HFF-Myc (cell line): ENCODE measurements around the gene NISCH.

Experiments
- DNase-seq: peaks from one replicate; pipeline ENCODE4 v3.0.0-alpha.2; 2011; ENCODE audit warnings: low read depth; ENCODE audit errors: extremely low read depth
- H3K4me3 ChIP-seq: replicated peaks from 2 replicates; pipeline ENCODE4 v1.5.1; 2011; ENCODE audit warnings: low read depth, mild to moderate bottlenecking, control low read depth, low read length
- TF ChIP-seq, protein P1 (sequence below): IDR thresholded peaks from 2 replicates; pipeline ENCODE4 v1.5.1; 2012; ENCODE audit warnings: mild to moderate bottlenecking, low read depth, low read length, control low read depth; ENCODE audit errors: missing control alignments

NISCH gene

GRCh38 chr3:52520716-52521487 lies 65.5 kb downstream of the NISCH start:
- TF ChIP-seq, protein P1, sequence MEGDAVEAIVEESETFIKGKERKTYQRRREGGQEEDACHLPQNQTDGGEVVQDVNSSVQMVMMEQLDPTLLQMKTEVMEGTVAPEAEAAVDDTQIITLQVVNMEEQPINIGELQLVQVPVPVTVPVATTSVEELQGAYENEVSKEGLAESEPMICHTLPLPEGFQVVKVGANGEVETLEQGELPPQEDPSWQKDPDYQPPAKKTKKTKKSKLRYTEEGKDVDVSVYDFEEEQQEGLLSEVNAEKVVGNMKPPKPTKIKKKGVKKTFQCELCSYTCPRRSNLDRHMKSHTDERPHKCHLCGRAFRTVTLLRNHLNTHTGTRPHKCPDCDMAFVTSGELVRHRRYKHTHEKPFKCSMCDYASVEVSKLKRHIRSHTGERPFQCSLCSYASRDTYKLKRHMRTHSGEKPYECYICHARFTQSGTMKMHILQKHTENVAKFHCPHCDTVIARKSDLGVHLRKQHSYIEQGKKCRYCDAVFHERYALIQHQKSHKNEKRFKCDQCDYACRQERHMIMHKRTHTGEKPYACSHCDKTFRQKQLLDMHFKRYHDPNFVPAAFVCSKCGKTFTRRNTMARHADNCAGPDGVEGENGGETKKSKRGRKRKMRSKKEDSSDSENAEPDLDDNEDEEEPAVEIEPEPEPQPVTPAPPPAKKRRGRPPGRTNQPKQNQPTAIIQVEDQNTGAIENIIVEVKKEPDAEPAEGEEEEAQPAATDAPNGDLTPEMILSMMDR, result no peak
- no peak for DNase-seq
- H3K4me3 ChIP-seq, result no peak overlapping the region

DNA sequence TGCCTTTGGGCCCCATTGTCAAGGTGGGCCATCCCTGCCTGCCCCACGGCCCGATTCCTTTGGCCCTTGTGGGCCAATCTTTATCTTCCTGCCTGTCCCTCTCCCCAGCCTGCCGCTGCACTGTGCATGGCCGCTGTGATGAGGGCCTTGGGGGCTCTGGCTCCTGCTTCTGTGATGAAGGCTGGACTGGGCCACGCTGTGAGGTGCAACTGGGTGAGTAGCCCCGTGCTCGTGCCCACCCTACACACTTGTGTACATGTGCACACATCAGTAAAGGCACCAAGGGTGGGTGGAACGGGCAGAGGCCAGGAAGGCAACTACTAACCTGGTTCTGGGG lies 66.1 kb downstream of the NISCH start:
- H3K4me3 ChIP-seq, result no peak overlapping the region
- TF ChIP-seq, protein P1, result no peak
- DNase-seq, result no peak

DNA sequence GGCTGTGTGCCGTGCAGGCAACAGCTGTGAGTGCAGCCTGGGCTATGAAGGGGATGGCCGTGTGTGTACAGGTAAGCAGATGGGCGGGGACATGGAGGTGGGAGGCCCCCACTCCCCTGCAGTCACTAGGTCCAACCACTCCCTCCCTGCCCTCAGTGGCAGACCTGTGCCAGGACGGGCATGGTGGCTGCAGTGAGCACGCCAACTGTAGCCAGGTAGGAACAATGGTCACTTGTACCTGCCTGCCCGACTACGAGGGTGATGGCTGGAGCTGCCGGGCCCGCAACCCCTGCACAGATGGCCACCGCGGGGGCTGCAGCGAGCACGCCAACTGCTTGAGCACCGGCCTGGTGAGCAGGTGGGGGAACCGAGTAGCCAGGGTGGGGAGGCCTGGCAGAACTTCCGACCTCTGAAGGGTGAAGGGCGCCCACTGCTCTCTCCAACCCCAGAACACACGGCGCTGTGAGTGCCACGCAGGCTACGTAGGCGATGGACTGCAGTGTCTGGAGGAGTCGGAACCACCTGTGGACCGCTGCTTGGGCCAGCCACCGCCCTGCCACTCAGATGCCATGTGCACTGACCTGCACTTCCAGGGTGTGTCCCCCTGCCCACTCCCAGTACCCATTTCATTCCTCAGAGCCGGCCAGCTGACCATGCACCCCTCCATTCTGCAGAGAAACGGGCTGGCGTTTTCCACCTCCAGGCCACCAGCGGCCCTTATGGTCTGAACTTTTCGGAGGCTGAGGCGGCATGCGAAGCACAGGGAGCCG lies 66.7 kb downstream of the NISCH start:
- DNase-seq, result no peak
- H3K4me3 ChIP-seq, result no peak overlapping the region
- TF ChIP-seq, protein P1, result no peak

DNA sequence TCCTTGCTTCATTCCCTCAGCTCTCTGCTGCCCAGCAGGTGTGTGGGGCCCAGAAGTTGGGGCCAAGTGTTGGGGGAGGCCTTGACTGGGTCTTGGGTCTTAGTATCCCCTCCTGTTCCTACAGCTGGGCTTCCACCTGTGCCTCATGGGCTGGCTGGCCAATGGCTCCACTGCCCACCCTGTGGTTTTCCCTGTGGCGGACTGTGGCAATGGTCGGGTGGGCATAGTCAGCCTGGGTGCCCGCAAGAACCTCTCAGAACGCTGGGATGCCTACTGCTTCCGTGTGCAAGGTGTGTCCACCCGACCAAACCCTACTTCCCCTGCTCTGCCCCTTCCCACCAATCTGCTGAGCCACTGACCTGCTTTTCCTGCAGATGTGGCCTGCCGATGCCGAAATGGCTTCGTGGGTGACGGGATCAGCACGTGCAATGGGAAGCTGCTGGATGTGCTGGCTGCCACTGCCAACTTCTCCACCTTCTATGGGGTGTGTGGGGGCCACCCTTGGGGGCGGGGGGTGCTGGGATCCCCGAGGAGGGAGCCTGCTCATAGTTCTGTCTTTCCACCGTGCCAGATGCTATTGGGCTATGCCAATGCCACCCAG lies 67.3 kb downstream of the NISCH start:
- H3K4me3 ChIP-seq, result no peak overlapping the region
- no peak for DNase-seq
- TF ChIP-seq, protein P1, result no peak

DNA sequence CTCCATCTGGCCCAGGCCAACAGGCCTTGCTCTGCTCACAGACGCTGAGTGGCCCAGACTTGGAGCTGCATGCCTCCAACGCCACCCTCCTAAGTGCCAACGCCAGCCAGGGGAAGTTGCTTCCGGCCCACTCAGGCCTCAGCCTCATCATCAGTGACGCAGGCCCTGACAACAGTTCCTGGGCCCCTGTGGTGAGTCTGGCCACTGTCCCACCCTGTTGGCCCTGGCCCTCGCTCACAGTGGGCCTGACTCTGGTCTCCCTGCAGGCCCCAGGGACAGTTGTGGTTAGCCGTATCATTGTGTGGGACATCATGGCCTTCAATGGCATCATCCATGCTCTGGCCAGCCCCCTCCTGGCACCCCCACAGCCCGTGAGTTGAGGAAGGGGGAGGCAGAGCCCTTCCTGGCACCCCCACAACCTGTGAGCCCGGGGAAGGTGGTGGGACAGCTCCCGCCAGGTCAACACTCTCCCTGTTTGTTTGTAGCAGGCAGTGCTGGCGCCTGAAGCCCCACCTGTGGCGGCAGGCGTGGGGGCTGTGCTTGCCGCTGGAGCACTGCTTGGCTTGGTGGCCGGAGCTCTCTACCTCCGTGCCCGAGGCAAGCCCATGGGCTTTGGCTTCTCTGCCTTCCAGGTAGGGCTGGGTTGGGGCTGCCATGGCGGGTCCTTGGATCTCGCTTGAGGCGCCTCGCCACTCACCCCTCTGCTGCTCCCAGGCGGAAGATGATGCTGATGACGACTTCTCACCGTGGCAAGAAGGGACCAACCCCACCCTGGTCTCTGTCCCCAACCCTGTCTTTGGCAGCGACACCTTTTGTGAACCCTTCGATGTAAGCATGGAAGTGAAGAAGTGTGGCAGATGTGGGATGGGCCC lies 68.2 kb downstream of the NISCH start:
- DNase-seq, result no peak
- no peak overlapping the region for H3K4me3 ChIP-seq
- TF ChIP-seq, protein P1, result no peak

GRCh38 chr3:52524258-52524751 lies 68.9 kb downstream of the NISCH start:
- DNase-seq, result no peak
- no peak overlapping the region for H3K4me3 ChIP-seq
- TF ChIP-seq, protein P1, result no peak
